Body of pancreas (tissue), 4 donors: Measurements from ENCODE around the gene SP6.

Experiments used
- POLR2A ChIP-seq, 3 donors: fragments of 450-650 bp; IDR thresholded peaks; one replicate each; pipeline ENCODE4 v1.6.1; 2016; ENCODE audit warnings: antibody characterized with exemption in 3 of 3, mild to moderate bottlenecking in 2 of 3
- TF ChIP-seq, protein P1 (sequence below), 7 experiments: fragments of 450-650 bp in 4 of 7; fragments of 200-600 bp in 3 of 7; sonication (generic) in 3 of 7; IDR thresholded peaks; one replicate each; pipeline ENCODE4 v1.5.1; 2016 to 2019; ENCODE audit warnings: antibody characterized with exemption in 7 of 7

DNA sequence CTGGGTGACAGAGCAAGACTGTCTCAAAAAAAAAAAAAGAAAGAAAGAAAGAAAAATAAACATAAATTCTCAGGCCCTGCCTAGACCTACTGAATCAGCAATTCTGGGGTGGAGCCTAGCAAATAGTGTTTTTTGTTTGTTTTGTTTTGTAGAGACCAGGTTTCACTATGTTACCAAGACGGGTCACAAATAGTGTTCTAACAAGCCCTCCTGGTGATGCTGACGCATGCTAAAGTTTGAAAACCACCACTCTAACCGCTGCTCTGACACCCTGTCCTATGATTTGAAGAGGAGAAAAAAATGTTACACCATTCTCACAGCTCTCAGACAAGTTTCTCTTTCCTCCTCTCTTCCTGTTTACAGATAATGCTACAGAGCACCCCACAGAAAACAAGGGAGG, 21.1 kb downstream of the SP6 start:
- TF ChIP-seq, protein P1, sequence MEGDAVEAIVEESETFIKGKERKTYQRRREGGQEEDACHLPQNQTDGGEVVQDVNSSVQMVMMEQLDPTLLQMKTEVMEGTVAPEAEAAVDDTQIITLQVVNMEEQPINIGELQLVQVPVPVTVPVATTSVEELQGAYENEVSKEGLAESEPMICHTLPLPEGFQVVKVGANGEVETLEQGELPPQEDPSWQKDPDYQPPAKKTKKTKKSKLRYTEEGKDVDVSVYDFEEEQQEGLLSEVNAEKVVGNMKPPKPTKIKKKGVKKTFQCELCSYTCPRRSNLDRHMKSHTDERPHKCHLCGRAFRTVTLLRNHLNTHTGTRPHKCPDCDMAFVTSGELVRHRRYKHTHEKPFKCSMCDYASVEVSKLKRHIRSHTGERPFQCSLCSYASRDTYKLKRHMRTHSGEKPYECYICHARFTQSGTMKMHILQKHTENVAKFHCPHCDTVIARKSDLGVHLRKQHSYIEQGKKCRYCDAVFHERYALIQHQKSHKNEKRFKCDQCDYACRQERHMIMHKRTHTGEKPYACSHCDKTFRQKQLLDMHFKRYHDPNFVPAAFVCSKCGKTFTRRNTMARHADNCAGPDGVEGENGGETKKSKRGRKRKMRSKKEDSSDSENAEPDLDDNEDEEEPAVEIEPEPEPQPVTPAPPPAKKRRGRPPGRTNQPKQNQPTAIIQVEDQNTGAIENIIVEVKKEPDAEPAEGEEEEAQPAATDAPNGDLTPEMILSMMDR (IDR thresholded peaks at IDR 0.05): no peak
- no peak for TF ChIP-seq POLR2A (IDR thresholded peaks at IDR 0.05)
